ENCODE data around the gene TMEM266. TPM values are rescaled to one million over a fixed set of nuclear protein-coding genes. Genes with fewer than 3 reads are reported as not detected.

TMEM266 gene
- total and polyA plus RNA-seq, 2 experiments from 2014 or later: 0.42 to 5.0 TPM

- H3K27me3 Mint-ChIP-seq (ENCODE audit: insufficient read depth, low read depth, poor library complexity): peaks cover 5% of the 10 kb centered on the region
- no peak overlapping the region for H3K4me3 Mint-ChIP-seq
- DNase-seq (ENCODE audit: low spot score) (no peak), ATAC-seq (no peak)
- Histone ChIP-seq H3K36me3 (ENCODE audit: insufficient read depth) (no peaks in the 10 kb centered on the region), H3K79me2 (replicated peaks; ENCODE audit: insufficient read depth) (no peaks in the 10 kb centered on the region), H3K4me1 (ENCODE audit: insufficient read depth) (0 out of 2 replicates have a peak, but pooled peaks cover 2% of the 10 kb centered on the region), H3K27me3 (ENCODE audit: insufficient read depth) (no peaks in the 10 kb centered on the region), H3F3A (replicated peaks; ENCODE audit: low read depth) (no peaks in the 10 kb centered on the region), H3K4me2 (no peak overlapping the region), H3K4me3 (no peak overlapping the region), H3K9me2 (ENCODE audit: insufficient read depth) (no peaks in the 10 kb centered on the region), H3K27ac (ENCODE audit: low read depth) (no peak overlapping the region), H2AFZ (no peak overlapping the region), H4K20me1 (replicated peaks; ENCODE audit: insufficient read depth) (no peaks in the 10 kb centered on the region)
- no peak overlapping the region; the same call in 1 of the 2 replicates for H3K27ac Mint-ChIP-seq
- TF ChIP-seq REST (IDR thresholded peaks at IDR 0.05; ENCODE audit: unreplicated experiment): no peak
- TF ChIP-seq ETS1 (IDR thresholded peaks at IDR 0.05): no peak
- no peak for TF ChIP-seq POLR2AphosphoS5 (IDR thresholded peaks at IDR 0.05; ENCODE audit: low read depth)
- no peak for TF ChIP-seq ZNF331 (CRISPR knock-in tag; IDR thresholded peaks at IDR 0.05; ENCODE audit: low read depth)
- TF ChIP-seq STAT1 (IDR thresholded peaks at IDR 0.05; ENCODE audit: unreplicated experiment): no peak
- TF ChIP-seq CTCF (conservative IDR thresholded peaks at IDR 0.05; ENCODE audit: low read depth in 2 of 2): no peak
- TF ChIP-seq ZNF114 (CRISPR knock-in tag; IDR thresholded peaks at IDR 0.05): no peak
- no peak for TF ChIP-seq JUNB (IDR thresholded peaks at IDR 0.05; ENCODE audit: unreplicated experiment)
- no peak for TF ChIP-seq EZH2phosphoT487 (IDR thresholded peaks at IDR 0.05; ENCODE audit: unreplicated experiment)
- no peak for TF ChIP-seq ZNF462 (CRISPR knock-in tag; IDR thresholded peaks at IDR 0.05)
- TF ChIP-seq CREB1 (CRISPR knock-in tag; IDR thresholded peaks at IDR 0.05; ENCODE audit: low read depth): no peak
- TF ChIP-seq NANOG (IDR thresholded peaks at IDR 0.05; ENCODE audit: borderline replicate concordance): no peak
- no peak for TF ChIP-seq EZH2 (IDR thresholded peaks at IDR 0.05; ENCODE audit: low read depth, unreplicated experiment)
- H3K9me3 Mint-ChIP-seq: no peaks in the 10 kb centered on the region; the same call in 2 of the 3 replicates
- peaks cover 10% of the 10 kb centered on the region for H3K4me1 Mint-ChIP-seq
- no peaks in the 10 kb centered on the region; the same call in 2 of the 3 replicates for H3K36me3 Mint-ChIP-seq (ENCODE audit: low read depth)
These were observed 101.6 kb downstream of the TMEM266 start for GRCh38 chr15:76161153-76162035.

Measured in GM23338 (cell line).